HG03520 (cell line): ENCODE results near the gene RFESD.
A peak's percentile ranks its signal among the peaks of the same experiment; 100 is the strongest.
"Not testable (repeated sequence)": the region's sequence is repeated elsewhere in the genome, so short reads cannot be mapped to it uniquely, and the experiment has no call there.

Experiments used
- ATAC-seq: cut with Tn5 transposase; IDR thresholded peaks from one replicate; pipeline ENCODE4 v1.9.1; 2021; ENCODE audit warnings: mild to moderate bottlenecking, moderate library complexity; ENCODE audit not compliant: unreplicated experiment

The RFESD gene

DNA sequence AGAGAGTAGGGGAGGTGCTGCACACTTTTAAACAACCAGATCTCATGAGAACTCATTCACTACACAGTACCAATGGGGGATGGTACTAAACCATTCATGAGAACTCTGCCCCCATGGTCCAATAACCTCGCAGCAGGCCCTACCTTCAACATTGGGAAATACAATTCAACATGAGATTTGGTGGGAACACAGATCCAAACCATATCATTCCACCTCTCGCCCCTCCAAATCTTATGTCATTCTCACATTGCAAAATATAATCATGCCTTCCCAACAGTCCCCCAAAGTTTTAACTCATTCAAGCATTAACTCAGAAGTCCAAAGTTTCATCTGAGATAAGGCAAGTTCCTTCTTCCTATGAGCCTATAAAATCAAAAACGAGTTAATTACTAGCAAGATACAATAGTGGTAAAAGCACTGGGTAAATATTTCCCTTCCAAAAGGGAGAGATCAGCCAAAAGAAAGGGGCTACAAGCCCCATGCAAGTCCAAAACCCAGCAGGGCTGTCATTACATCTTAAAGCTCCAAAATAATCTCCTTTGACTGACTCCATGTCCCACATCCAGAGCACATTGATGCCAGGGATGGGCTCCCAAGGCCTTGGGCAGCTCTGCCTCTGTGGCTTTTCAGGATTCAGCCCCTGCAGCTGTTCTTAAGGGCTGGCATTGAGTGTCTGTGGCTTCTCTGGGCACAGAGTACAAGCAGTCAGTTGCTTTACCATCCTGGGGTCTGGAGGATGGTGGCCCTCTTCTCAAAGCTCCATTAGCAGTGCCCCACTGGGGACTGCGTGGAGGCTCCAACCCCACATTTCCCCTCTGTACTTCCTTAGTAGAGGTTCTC lies 18.4 kb upstream of the RFESD start:
- no peak for ATAC-seq

DNA sequence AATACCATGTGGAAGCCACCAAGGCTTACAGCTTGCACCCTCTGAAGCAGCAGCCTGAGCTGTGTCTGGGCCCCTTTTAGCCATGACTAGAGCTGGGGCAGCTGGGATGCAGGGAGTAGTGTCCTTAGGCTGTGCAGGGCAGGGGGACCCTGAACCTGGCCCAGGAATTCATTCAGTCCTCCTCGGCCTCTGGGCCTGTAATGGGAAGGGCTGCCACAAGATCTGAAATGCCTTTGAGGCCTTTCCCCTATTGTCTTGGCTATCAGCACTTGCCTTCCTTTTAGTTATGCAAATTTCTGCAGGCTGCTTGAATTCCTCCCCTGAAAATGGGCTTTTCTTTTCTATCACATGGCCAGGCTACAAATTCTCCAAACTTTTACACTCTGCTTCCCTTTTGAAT lies 17.6 kb upstream of the RFESD start:
- ATAC-seq, result no peak

DNA sequence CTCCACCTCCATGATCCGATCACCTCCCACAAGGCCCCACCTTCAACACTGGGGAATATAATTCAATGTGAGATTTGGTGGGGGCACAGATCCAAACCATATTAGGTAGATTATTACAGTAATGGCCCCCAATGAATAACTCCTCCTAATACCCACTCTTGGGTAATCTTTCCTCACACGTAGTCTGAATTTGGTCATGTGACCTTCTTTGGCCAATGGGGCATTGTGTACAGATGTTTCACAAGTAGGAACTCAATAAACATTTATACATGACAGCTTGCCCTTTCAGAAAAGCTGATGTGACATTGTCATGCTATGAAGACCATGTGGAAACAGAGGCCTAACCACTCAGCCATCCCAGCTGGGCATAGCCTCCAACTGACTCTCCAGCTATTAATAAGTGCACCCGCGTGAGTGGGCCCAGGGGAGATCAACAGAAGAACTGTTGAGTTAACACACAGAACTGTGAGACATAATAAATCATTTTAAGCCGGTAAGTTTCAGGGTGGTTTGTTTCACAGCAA lies 16.1 kb upstream of the RFESD start:
- no peak for ATAC-seq

DNA sequence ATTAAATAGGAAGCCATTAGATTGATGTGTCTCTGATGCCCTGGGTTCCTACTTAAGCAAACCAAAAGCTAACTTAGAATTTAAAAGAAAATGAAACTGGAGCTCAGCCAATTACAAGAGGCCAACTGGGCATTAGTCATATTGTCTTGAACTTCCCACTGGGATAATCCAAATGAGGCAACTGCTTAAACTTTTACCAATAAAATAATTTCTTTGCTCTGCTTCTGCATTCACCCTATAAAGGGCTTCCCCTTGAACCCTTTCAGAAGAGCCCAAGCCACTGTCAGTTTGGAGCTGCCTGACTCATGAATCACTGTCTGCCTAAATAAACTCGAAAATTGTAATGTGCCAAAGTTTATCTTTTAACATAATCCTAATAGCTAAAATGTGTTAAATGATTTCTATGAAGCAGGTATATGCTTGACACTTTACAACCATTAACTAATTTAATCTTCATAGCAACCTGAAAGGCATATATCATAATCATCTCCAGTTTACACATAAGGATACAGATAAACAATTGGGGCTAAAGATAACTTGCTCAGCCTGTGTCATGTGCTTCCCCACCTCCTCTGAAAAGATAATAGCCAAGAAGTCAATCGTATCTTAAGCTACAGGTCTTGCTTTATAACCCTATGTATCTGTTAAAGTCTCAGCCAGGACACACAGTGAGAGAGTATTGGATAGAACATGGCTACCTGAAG lies 15.2 kb upstream of the RFESD start:
- ATAC-seq, result no peak

DNA sequence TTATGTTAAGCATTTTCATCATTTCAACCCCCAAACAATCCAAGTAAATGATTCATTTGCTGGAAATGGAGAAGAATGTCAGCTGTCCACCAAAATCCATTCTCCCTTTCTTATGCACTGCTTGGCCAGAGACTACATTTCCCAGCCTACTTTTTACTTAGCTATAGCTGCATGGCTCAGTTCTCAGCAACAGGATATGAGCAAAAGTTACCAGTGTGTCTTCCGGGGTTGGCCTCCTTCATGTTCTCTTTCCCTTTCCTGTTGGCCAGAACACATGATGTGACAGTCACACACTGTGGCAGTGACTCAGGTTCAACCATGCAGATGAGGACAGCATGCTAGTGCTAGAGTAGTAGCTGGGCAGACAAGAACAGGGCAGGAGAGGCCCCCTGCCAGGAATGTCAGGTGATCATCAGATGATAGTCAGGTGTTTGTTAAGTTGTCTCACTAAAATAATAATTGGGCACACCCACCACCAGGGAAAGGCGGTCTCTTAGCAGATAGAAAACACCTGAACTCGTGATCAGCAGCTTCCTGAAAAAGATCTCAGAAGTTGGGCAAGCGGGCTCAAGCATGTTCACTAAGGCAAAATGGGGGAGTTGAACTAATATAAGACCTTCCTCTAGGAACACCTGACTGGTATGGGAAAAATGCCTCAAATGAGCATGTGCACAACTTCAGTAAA lies 14.4 kb upstream of the RFESD start:
- ATAC-seq, result peak; percentile 81

DNA sequence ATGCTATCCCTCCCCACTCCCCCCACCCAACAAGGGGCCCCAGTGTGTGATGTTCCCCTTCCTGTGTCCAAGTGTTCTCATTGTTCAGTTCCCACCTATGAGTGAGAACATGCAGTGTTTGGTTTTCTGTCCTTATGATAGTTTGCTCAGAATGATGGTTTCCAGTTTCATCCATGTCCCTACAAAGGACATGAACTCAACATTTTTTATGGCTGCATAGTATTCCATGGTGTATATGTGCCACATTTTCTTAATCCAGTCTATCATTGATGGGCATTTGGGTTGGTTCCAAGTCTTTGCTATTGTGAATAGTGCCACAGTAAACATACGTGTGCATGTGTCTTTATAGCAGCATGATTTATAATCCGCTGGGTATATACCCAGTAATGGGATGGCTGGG lies 13.6 kb upstream of the RFESD start:
- ATAC-seq, result not testable (repeated sequence)

DNA sequence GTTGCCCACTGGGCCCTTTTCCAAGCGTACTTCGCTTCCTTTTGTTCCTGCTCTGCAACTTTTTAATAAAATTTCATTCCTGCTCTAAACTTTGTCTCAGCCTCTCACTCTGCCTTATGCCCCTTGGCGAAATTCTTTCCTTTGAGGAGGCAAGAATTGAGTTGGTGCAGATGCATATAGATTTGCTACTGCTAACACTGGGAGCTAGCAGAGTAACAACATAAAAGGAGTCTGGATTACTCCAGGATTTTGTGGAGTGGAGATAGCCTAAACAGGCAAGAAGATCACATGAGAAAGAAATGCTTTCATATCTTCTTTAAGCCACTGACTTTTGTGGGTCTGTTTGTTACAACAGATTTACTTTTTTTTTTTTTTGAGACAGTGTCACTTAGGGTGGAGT lies 12.9 kb upstream of the RFESD start:
- no peak for ATAC-seq

DNA sequence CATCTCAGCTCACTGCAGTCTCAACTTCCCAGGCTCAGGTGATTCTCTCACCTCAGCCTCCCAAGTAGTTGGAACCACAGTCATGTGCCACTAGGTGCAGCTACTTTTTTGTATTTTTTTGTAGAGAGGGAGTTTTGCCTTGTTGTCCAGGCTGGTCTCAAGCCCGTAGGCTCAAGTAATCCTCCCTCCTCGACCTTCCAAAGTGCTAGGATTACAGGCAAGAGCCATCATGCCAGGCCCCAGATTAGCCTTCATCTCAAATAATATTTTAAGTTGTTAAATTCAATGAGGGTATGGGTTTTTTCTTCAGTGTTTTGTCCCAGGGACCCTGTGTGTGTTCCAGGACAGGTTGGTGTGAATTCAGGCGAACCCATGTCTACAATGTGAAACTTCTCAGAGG lies 12.5 kb upstream of the RFESD start:
- ATAC-seq, result no peak

DNA sequence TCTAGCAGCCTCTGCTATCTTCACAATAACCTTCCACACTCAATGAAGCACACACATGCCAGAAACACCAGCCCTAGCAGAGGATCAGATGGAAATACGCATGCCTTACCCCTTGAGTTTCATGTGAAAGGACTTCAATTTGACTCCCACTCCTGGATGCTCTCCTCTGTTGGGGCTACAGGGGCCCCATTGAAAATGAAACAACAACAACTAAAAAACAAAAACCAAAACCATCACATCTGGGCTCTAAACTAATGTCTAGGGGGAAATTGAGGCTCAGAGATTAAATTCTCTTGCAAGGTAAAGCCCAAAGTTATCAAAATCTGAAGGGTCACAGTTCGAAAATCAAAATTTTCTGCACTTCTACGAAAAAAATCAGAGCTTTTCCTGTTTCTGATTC lies 7.9 kb upstream of the RFESD start:
- no peak for ATAC-seq

DNA sequence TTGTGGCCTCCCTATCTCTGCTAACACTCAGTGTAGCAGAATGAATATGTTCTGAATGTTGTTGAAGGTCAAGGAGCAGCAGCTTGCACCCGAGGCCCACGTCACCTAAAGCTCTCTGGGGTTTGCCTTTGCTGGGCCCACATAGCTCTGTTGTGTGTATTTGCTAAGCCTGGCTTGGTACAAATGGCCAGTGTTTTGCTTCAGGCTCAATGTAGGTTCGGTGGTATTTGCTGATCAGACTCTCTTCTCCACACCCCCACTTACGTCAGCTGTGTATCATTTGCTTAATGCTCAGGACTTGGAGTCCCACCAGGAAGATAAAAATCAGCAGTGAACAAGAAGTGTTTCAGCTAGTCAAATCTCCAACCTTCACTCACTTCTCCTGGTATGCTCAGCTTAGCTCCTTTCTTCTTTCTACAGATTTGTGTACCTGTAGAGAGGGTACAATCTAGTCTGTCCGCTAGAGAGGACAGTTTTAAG lies 4.8 kb upstream of the RFESD start:
- ATAC-seq, result no peak

DNA sequence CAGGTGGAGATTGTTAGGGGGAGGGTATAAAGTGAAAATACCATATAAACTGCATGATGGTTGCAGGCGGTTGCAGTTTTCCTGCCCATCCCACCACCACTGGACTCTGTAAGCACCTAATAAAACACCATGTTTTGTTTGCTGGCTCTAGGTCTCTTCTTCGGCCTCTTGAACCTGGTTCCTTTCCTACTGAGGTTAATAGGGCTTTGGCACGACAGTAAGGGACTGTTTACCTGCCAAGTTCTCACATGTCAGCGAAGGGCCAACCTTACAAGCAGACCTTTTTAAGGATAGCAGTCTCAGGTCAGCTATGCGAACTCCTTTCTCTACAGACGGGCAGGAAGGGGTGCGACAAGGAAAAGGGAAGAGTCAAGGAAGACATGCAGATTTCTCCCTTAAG lies 3.4 kb upstream of the RFESD start:
- no peak for ATAC-seq

DNA sequence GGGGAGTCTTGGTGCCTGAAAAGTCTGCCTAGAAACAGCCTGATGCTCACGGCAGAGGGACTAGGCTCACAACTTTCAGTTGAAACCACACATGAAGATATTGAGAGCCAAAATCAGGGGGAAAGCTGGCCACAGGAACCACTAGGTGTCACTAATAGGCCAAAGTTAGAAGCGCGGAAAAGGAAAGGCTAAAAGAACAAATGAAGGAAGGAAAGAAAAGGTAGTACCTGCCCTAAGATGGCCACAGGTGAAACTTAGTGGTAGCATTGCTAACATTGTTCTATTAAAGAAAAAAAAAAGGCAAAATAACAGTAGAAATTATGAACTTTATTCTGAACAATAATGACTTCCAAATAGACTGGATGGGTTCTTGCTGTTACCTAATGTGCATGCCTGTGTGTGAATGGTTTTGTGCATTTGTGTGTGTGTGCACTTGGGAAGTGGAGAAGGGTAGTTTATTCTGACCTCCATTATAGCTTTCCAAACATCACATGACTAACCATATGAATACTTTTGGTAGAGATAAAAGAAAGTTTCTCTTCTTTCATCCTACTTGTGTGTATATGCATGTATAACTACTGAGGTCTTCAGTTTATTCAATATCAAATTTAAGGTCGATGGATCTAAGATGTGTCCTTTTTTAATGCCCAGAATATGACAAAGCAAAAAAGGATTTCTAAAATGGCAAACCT lies 2.1 kb upstream of the RFESD start:
- ATAC-seq, result peak; percentile 47

DNA sequence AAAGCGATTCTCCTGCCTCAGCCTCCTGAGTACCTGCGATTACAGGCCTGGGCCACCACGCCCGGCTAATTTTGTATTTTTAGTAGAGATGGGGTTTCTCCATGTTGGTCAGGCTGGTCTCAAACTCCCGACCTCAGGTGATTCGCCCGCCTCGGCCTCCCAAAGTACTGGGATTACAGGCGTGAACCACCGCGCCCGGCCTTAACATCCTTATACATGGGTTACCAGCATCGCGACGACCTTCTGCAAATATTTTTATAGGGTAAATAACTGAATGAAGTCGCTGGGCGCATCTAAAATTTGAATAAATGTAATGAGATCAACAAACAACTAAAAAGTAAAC lies 380 bp upstream of the RFESD start:
- not testable (repeated sequence) for ATAC-seq

DNA sequence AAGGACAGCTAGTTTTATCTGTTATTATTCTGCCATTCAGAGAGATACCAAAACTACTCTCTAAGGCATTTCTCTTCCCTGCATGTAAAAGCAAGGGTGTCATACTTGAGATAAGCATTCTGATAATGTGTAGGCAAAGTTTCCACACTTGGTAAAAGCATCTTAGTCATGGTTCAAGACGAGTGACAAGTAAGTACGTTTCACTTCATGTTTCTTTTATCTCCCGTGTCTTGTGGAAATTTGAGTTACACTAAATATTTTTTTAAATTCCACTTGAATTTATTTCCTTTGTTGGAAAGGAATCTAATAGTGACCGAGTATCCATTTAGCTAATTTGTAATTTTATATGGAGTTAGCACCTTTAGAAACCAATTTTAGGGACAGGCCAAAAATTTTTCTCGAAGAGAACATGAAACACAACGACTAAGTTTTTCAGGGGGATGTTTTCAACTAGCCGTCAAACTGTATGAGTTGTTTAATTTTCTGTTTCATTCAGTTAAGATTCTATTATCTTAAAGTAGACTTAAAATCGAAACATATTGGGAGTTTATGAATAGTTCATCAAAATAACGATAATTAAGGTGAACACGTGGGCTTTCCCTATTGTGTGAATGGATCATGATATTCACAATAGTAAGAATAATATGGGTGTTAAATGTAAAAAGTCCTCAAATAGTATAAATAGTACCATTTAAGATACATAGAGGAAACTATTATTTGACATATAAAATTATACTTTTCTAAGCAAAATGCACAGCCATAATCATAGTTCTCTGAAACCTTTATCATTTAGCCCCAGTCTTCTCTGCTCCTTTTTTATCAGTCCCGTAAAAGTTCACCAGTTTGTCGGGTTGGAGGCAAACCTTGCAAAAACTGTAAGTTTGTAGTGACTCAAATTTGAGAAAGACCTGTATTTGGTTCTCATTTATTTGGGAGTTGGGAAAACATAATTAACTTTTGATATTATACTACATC lies 1.6 kb downstream of the RFESD start:
- ATAC-seq, result no peak

DNA sequence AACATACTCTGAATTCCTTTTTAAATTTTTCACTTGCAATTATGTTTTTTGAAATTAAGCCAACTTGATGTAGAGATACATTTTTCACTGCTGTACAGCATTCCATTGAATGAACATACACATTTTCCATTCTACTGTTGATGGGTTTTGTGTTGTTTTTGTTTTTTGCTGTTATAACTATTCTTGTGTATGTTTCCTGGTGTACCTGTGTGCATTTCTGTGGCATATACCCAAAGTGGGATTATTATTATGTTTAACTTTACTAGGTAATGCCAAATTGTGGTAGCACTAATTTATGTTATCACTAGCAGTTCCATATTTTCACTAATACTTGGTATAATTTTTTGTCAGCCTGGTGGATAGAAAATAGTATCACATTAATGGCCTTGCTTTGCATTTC lies 2.7 kb downstream of the RFESD start:
- ATAC-seq, result no peak

DNA sequence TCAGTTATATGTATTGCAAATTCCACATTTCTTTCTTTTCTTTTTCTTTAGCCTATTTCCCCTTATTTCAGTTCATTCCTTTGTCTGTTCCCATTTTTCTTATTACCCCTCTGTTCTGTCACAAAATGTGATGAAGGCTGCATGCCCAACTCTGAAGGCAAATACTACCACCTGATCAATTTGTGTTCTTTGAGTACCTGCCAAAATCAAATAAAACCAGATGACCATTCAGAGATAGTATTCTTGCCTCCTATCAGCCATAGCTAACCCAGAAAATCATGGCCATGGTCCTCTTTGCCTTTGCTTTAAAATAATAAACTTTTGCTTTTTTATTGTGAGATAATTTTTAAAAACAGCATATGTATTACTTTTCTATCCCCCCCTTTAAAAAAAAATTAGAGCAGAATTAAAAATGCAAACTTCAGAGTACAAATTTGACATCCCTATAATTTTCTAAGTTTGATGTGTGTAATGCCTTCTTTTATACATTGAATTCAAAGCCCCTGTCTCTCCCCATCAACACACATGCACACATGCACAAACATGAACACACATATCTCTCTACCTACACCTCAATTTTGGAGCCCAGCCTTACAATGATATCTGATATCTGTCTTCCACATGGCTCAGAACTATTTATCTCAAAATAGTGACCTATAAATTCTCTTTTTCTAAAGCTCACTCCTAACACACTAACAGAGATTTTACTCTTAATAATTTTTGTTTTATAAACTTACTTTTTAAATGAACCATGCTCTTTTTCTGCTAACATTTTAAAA lies 3.5 kb downstream of the RFESD start:
- no peak for ATAC-seq

DNA sequence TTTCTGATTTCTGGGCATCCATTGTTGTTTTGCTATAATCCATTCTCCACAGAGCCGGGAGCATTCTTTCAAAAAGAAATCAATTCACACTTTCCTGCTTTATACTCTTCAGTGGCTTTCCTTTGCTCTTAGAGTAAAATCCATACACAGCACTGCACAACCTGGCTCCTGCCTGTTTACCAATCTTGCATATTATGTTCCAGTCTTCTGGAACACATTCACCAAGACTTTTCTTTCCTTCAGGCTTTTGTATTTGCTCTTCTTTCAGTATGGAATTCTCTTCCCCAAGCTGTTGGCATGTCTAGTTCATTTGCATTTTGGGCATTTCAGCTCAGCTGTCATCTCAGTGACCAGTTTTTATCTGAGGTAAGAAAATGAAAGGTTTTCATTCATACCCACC lies 6.3 kb downstream of the RFESD start:
- no peak for ATAC-seq

DNA sequence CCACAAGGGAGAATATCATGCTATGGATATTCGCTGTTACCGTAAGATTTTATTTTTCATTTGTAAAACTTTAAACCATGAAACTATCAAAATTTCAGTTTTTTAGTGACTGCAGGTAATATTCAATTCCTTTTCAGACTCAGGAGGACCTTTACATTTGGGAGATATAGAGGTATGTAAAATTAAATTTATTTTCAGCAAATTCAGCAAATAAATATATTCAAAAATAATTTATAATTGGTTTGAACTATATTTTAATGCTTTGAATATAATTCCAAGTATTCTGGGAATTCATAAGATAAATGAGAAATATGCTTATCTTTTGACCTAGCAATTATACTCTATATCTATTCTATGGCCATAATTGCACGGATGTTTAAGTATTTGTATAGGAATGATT lies 7.6 kb downstream of the RFESD start:
- ATAC-seq, result no peak

DNA sequence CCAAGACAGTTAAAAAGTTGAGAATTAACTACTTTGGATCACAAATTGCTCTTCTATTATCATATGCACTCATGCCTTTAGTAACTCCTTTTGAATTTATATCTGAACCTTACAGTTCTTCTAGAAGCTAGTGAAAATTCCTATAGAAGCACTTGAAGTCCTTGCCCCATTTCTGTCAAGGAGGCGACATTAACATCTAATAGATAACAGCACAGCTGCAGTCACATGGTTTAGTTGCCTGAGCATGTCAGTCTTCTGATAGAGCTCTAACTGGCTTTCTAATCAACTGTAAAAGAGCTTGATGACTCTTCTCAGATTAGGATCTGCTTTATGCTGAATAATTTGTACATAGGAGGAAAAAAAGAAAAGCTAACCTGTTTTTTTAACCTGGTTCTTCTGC lies 9.0 kb downstream of the RFESD start:
- ATAC-seq, result no peak
